GM15510 (cell line): ENCODE measurements around the gene ANXA3.

Source experiments
- POLR2A ChIP-seq: IDR thresholded peaks from 3 replicates; pipeline ENCODE4 v1.6.1; 2011; ENCODE audit warnings: borderline replicate concordance; ENCODE audit not compliant: insufficient read length; ENCODE audit errors: extremely low read depth

ANXA3 gene

GRCh38 chr4:78560296-78560963, 8.9 kb downstream of the ANXA3 start:
- no peak for TF ChIP-seq POLR2A

GRCh38 chr4:78561677-78562076, 10.1 kb downstream of the ANXA3 start:
- TF ChIP-seq POLR2A, result no peak

- no peak for TF ChIP-seq POLR2A
Measured at GRCh38 chr4:78562687-78563086, 11.1 kb downstream of the ANXA3 start.

GRCh38 chr4:78565971-78566372, 14.4 kb downstream of the ANXA3 start:
- TF ChIP-seq POLR2A, result no peak

- TF ChIP-seq POLR2A, result no peak
Measured at GRCh38 chr4:78566834-78567499, 15.4 kb downstream of the ANXA3 start.

GRCh38 chr4:78567500-78568060, 16.0 kb downstream of the ANXA3 start:
- TF ChIP-seq POLR2A, result no peak

- TF ChIP-seq POLR2A, result no peak
Measured at GRCh38 chr4:78568640-78569305, 17.2 kb downstream of the ANXA3 start.

GRCh38 chr4:78569306-78569821, 17.8 kb downstream of the ANXA3 start:
- no peak for TF ChIP-seq POLR2A

GRCh38 chr4:78570117-78570516, 18.5 kb downstream of the ANXA3 start:
- no peak for TF ChIP-seq POLR2A

- TF ChIP-seq POLR2A, result no peak
Measured at GRCh38 chr4:78571804-78572203, 20.2 kb downstream of the ANXA3 start.

- no peak for TF ChIP-seq POLR2A
Measured at GRCh38 chr4:78578674-78579425, 27.3 kb downstream of the ANXA3 start.

- no peak for TF ChIP-seq POLR2A
Measured at GRCh38 chr4:78581618-78582017, 30.0 kb downstream of the ANXA3 start.

GRCh38 chr4:78584863-78585547, 33.4 kb downstream of the ANXA3 start:
- TF ChIP-seq POLR2A, result no peak

- no peak for TF ChIP-seq POLR2A
Measured at GRCh38 chr4:78585633-78586032, 34.1 kb downstream of the ANXA3 start.
